Prostate gland (tissue), 2 donors: Measurements from ENCODE around the gene USP34.

Experiments
- POLR2A ChIP-seq: fragments of 450-650 bp; IDR thresholded peaks from one replicate; pipeline ENCODE4 v1.6.1; 2016; ENCODE audit warnings: antibody characterized with exemption, mild to moderate bottlenecking
- TF ChIP-seq, protein P1 (sequence below), 4 experiments: fragments of 200-600 bp in 2 of 4; fragments of 450-650 bp in 2 of 4; sonication (generic) in 2 of 4; IDR thresholded peaks; 1 replicate in 3 of 4; 2 replicates in 1 of 4; pipeline ENCODE4 v1.5.1; 2016 to 2019; ENCODE audit warnings: antibody characterized with exemption in 4 of 4, mild to moderate bottlenecking in 2 of 4, moderate library complexity in 2 of 4

DNA sequence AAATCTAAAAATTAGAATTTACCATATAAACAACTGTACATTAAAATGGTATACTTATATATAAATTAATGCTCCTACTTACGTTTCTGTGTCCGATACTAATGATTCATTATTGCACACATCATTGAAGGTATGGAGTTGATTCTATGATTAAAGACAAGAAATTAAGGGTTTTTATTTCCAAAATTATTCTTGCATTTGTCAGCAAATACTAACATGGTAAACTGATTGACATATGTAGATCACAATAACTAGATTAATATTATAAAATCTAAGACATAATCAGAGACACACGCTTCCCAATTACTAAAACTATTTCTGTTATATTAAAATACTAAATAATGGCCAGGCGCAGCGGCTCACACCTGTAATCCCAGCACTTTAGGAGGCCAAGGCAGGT lies 92.6 kb downstream of the USP34 start:
- TF ChIP-seq, protein P1, sequence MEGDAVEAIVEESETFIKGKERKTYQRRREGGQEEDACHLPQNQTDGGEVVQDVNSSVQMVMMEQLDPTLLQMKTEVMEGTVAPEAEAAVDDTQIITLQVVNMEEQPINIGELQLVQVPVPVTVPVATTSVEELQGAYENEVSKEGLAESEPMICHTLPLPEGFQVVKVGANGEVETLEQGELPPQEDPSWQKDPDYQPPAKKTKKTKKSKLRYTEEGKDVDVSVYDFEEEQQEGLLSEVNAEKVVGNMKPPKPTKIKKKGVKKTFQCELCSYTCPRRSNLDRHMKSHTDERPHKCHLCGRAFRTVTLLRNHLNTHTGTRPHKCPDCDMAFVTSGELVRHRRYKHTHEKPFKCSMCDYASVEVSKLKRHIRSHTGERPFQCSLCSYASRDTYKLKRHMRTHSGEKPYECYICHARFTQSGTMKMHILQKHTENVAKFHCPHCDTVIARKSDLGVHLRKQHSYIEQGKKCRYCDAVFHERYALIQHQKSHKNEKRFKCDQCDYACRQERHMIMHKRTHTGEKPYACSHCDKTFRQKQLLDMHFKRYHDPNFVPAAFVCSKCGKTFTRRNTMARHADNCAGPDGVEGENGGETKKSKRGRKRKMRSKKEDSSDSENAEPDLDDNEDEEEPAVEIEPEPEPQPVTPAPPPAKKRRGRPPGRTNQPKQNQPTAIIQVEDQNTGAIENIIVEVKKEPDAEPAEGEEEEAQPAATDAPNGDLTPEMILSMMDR (IDR thresholded peaks at IDR 0.05), result no peak
- no peak for TF ChIP-seq POLR2A
